ENCODE data around the gene RAB27A. TPM values are rescaled to one million over a fixed set of nuclear protein-coding genes. Genes with fewer than 3 reads are reported as not detected.
"Not testable (repeated sequence)": the region's sequence is repeated elsewhere in the genome, so short reads cannot be mapped to it uniquely, and the experiment has no call there.

RAB27A gene
- total RNA-seq, 1 donor from 2014 or later, result 5.0 TPM

GRCh38 chr15:55290528-55291057 is 980 bp upstream of the RAB27A start:
- Histone ChIP-seq H3K27me3 (ENCODE audit: control insufficient read depth, insufficient read depth, low read length) (no peaks in the 10 kb centered on the region), H3K36me3 (ENCODE audit: control insufficient read depth, insufficient read depth, low read length) (no peaks in the 10 kb centered on the region), H3K4me3 (ENCODE audit: low read depth, low read length) (peak overlapping the region; percentile 88)
- DNase-seq (ENCODE audit: low read depth), result peak; percentile 25
- TF ChIP-seq CTCF (IDR thresholded peaks at IDR 0.05; ENCODE audit: insufficient read depth, low read length, poor library complexity, severe bottlenecking), result peak; percentile 94

- TF ChIP-seq CTCF (IDR thresholded peaks at IDR 0.05; ENCODE audit: insufficient read depth, low read length, poor library complexity, severe bottlenecking), result no peak
- Histone ChIP-seq H3K36me3 (ENCODE audit: control insufficient read depth, insufficient read depth, low read length) (no peaks in the 10 kb centered on the region), H3K4me3 (ENCODE audit: low read depth, low read length) (peak overlapping the region; percentile 88), H3K27me3 (ENCODE audit: control insufficient read depth, insufficient read depth, low read length) (no peaks in the 10 kb centered on the region)
- no peak for DNase-seq (ENCODE audit: low read depth)
Observed at GRCh38 chr15:55289011-55289745, 435 bp downstream of the RAB27A start.

- Histone ChIP-seq H3K36me3 (ENCODE audit: control insufficient read depth, insufficient read depth, low read length) (no peaks in the 10 kb centered on the region), H3K27me3 (ENCODE audit: control insufficient read depth, insufficient read depth, low read length) (no peaks in the 10 kb centered on the region), H3K4me3 (ENCODE audit: low read depth, low read length) (no peak overlapping the region)
- DNase-seq (ENCODE audit: low read depth), result no peak
- no peak for TF ChIP-seq CTCF (IDR thresholded peaks at IDR 0.05; ENCODE audit: insufficient read depth, low read length, poor library complexity, severe bottlenecking)
Observed at GRCh38 chr15:55288006-55288717, 1.5 kb downstream of the RAB27A start.

- not testable (repeated sequence) for H3K27me3 ChIP-seq (ENCODE audit: control insufficient read depth, insufficient read depth, low read length); H3K4me3 ChIP-seq (ENCODE audit: low read depth, low read length); DNase-seq (ENCODE audit: low read depth); H3K36me3 ChIP-seq (ENCODE audit: control insufficient read depth, insufficient read depth, low read length)
Observed at GRCh38 chr15:55286442-55287189, 3.0 kb downstream of the RAB27A start.

GRCh38 chr15:55284426-55284825 is 5.2 kb downstream of the RAB27A start:
- H3K4me3 ChIP-seq (ENCODE audit: low read depth, low read length), result no peak overlapping the region
- TF ChIP-seq CTCF (IDR thresholded peaks at IDR 0.05; ENCODE audit: insufficient read depth, low read length, poor library complexity, severe bottlenecking), result no peak
- H3K36me3 ChIP-seq (ENCODE audit: control insufficient read depth, insufficient read depth, low read length), result no peaks in the 10 kb centered on the region
- no peak for DNase-seq (ENCODE audit: low read depth)
- no peaks in the 10 kb centered on the region for H3K27me3 ChIP-seq (ENCODE audit: control insufficient read depth, insufficient read depth, low read length)
